NT2/D1 (cell line): ENCODE data around the gene SLC37A2.
"Not testable (repeated sequence)": the region's sequence is repeated elsewhere in the genome, so short reads cannot be mapped to it uniquely, and the experiment has no call there.

Experiments
- SUZ12 ChIP-seq: IDR thresholded peaks from 2 replicates; pipeline ENCODE4 v1.6.1; 2011; ENCODE audit not compliant: insufficient read length, insufficient read depth; ENCODE audit errors: extremely low read depth
- YY1 ChIP-seq: IDR thresholded peaks from 2 replicates; pipeline ENCODE4 v1.6.1; 2011; ENCODE audit not compliant: insufficient read length, insufficient read depth
- ZNF274 ChIP-seq: IDR thresholded peaks from 2 replicates; pipeline ENCODE4 v1.6.1; 2011; ENCODE audit warnings: mild to moderate bottlenecking, low read depth, low read length

DNA sequence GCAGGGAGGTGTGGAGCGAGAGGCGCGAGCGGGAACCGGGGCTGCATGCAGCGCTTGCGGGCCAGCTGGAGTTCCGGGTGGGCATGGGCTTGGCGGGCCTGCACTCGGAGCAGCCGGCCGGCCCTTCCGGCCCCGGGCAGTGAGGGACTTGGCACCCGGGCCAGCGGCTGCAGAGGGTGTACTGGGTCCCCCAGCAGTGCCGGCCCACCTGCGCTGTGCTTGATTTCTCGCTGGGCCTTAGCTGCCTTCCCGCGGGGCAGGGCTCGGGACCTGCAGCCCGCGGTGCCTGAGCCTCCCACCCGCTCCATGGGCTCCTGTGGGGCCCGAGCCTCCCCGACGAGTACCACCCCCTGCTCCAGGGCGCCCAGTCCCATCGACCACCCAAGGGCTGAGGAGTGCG is 26.4 kb downstream of the SLC37A2 start:
- TF ChIP-seq ZNF274, SUZ12, YY1: not testable (repeated sequence)
